ENCODE results near the gene DHDH.
"Not testable (repeated sequence)": the region's sequence is repeated elsewhere in the genome, so short reads cannot be mapped to it uniquely, and the experiment has no call there.

The DHDH gene

DNA sequence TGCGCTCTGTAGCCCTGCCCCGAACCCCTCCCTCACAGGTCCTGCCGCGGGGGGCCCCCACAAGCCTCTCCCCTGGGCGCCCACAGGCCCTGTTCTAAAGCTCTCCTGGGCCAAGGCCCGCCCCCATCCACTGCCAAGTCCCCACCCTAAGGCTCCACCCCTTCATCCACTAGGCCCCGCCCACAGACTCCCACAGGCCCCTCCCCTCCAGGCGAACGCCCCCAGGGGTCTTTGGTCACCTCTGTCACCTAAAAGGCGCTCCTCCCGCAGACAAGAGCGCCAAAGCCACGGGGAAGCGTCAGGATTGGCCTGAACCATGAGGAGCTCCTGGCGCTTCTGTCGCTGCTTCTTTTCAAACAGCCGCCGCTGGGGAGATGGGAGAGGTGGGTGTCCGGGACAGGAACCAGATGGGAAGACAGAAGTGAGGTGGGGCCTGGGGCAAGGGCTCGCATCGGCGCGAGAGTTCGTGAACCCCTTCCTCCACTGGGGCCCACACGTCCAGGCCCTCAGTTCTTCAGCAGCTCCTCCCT lies 37.2 kb upstream of the DHDH start:
- no peaks in the 10 kb centered on the region for H3K36me3 ChIP-seq
- TF ChIP-seq, protein P1, sequence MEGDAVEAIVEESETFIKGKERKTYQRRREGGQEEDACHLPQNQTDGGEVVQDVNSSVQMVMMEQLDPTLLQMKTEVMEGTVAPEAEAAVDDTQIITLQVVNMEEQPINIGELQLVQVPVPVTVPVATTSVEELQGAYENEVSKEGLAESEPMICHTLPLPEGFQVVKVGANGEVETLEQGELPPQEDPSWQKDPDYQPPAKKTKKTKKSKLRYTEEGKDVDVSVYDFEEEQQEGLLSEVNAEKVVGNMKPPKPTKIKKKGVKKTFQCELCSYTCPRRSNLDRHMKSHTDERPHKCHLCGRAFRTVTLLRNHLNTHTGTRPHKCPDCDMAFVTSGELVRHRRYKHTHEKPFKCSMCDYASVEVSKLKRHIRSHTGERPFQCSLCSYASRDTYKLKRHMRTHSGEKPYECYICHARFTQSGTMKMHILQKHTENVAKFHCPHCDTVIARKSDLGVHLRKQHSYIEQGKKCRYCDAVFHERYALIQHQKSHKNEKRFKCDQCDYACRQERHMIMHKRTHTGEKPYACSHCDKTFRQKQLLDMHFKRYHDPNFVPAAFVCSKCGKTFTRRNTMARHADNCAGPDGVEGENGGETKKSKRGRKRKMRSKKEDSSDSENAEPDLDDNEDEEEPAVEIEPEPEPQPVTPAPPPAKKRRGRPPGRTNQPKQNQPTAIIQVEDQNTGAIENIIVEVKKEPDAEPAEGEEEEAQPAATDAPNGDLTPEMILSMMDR (IDR thresholded peaks at IDR 0.05): no peak
- H3K27me3 ChIP-seq: no peaks in the 10 kb centered on the region
- H3K27ac ChIP-seq: peak overlapping the region; percentile 35 to 61
- H3K4me1 ChIP-seq: peaks cover 0 to 26% (median 16%) of the 10 kb centered on the region in 4 donors
- no peaks in the 10 kb centered on the region for H3K9me3 ChIP-seq
- peak; percentile 57 to 76 for DNase-seq
- intact Hi-C loops (cut with DNase I; ENCODE audit: low total_unique reads): no loop called here
- peak overlapping the region; percentile 39 to 52 for H3K4me3 ChIP-seq

DNA sequence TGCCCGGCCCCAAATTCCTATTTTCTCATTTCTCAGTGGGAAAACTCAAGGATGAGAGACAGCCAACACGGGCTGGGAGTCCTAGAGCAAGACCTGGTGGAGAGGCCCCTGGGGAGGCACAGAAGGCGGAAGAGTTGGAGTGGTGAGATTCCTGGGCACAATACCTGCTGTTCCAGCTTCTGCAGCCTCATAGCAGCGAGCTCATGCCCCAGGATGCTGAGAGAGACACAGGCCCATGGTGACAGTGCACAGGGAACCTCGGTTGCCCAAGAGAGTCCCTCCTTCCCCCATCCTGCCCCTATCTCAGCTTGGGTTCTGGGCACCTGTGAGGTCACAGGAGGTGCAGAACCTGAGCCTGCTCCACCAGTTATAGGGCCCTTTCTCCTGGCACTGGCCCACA lies 36.3 kb upstream of the DHDH start:
- intact Hi-C loops (cut with DNase I; ENCODE audit: low total_unique reads): no loop called here
- Histone ChIP-seq H3K4me1 (peaks cover 0 to 35% (median 25%) of the 10 kb centered on the region in 4 donors), H3K4me3 (no peak overlapping the region), H3K36me3 (peaks cover 0 to 4% (median 0%) of the 10 kb centered on the region in 3 donors), H3K27ac (no peak overlapping the region), H3K27me3 (no peaks in the 10 kb centered on the region), H3K9me3 (no peaks in the 10 kb centered on the region)
- no peak for DNase-seq
- TF ChIP-seq, protein P1 (IDR thresholded peaks at IDR 0.05): no peak

DNA sequence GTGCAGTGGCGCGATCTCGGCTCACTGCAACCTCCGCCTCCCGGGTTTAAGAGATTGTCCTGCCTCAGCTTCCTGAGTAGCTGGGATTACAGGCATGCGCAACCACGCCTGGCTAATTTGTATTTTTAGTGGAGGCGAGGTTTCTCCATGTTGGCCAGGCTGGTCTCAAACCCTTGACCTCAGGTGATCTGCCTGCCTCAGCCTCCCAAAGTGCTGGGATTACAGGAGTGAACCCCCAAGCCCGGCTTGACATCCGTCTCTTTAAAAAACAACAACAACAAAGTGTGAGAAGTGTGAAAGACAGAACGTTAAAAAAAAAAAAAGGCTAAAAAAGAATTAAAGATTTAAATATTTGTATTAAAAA lies 34.1 kb upstream of the DHDH start:
- Histone ChIP-seq H3K36me3 (peaks cover 3 to 15% (median 3%) of the 10 kb centered on the region in 3 donors), H3K4me3 (peak overlapping the region; percentile 67 to 81), H3K27ac (peak overlapping the region; percentile 88), H3K4me1 (peaks cover 0 to 46% (median 34%) of the 10 kb centered on the region in 4 donors)
- intact Hi-C loops (cut with DNase I; ENCODE audit: low total_unique reads); DNase-seq; H3K27me3 ChIP-seq; H3K9me3 ChIP-seq: not testable (repeated sequence)

DNA sequence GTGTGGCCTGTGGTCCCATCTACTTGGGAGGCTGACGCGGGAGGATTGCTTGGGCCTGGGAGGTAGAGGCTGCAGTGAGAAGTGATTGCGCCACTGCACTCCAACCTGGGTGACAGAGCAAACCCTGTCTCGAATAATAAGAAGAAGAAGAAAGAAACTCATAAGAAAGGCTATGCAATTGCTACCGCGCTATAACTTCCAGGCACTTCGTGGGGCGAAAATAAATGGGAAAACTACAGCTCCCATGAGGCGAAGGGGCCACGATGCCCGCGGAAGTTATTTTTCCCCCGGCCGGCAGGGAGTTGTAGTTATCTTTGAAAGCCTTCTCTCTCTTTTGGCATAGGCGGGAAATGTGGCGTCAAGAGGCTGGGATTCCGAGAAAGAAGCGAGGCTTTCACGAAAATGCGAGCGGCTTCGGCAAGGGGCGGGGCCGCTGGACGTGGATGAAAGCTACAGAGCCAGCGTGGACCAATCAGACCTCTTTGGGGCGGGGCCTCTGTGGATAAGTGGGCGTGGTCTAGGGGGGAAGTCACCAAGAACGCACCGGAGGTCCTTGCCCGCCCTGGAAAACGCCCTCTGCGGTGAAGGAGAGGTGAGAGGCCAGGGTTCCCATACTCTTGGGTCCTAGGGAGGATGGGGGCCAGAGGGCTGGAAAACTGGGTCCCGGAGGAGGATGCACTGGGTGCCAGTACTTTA lies 33.6 kb upstream of the DHDH start, which contains the start of gene NUCB1:
TSS of gene NUCB1 (plus strand) at position 532 of the 696 bp plus-strand sequence. CDS start 485 bp downstream, outside the sequence.
- H3K4me1 ChIP-seq: peaks cover 0 to 46% (median 34%) of the 10 kb centered on the region in 4 donors
- H3K9me3 ChIP-seq: no peaks in the 10 kb centered on the region
- intact Hi-C loops (cut with DNase I; ENCODE audit: low total_unique reads): no loop called here
- DNase-seq: peak; percentile 100
- peaks cover 8 to 20% (median 9%) of the 10 kb centered on the region in 3 donors for H3K36me3 ChIP-seq
- H3K4me3 ChIP-seq: peak within 1 kb of the TSS; percentile 67 to 81
- H3K27ac ChIP-seq: peak within 1 kb of the TSS; percentile 88
- TF ChIP-seq, protein P1 (IDR thresholded peaks at IDR 0.05): peak in 1 of 2 experiments; percentile 52
- no peaks in the 10 kb centered on the region for H3K27me3 ChIP-seq

DNA sequence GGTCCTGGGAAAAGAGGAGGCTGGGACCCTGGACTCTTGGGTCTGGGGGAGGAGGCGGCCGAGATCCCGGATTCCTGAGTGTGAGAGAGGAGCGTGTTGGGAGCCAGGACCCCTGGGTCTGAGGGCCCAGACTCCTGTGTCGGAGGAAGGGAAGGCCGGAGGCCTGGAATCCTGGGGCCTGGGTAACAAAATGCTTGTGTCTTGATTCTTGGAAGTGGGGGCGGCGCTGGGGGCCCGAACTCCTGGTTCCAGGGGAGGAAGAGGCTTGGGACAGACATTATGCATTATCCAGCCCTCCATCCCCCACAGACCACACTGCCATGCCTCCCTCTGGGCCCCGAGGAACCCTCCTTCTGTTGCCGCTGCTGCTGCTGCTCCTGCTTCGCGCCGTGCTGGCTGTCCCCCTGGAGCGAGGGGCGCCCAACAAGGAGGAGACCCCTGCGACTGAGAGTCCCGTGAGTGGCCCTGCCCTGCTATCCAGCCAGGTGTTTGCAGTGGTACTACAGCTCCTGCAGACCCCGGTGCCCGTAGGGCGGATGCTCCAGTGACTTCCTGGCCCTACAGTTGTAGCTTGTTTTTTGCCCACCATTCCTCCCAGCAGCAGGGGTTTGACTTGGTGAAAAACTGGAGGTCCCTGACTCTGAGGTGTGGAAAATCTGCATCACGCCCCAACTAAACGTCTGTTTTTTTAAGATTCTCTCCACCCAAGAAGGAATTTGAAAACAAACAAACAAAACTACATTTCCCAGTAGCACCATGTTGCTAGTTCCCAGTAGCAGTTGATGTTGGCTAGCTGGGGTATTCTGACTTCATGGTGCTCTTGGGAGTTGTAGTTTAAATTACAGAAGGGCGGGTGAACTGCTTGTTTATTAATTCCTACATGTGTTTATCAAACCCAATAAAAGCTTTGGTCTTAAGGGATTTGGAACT lies 32.8 kb upstream of the DHDH start:
- intact Hi-C loops (cut with DNase I; ENCODE audit: low total_unique reads): no loop called here
- no peaks in the 10 kb centered on the region for H3K27me3 ChIP-seq
- TF ChIP-seq, protein P1 (IDR thresholded peaks at IDR 0.05): no peak
- H3K4me3 ChIP-seq: peak overlapping the region; percentile 67 to 81
- no peak for DNase-seq
- peak overlapping the region; percentile 88 for H3K27ac ChIP-seq
- no peaks in the 10 kb centered on the region for H3K9me3 ChIP-seq
- H3K36me3 ChIP-seq: peaks cover 16 to 29% (median 17%) of the 10 kb centered on the region in 3 donors
- H3K4me1 ChIP-seq: peaks cover 0 to 40% (median 32%) of the 10 kb centered on the region in 4 donors

DNA sequence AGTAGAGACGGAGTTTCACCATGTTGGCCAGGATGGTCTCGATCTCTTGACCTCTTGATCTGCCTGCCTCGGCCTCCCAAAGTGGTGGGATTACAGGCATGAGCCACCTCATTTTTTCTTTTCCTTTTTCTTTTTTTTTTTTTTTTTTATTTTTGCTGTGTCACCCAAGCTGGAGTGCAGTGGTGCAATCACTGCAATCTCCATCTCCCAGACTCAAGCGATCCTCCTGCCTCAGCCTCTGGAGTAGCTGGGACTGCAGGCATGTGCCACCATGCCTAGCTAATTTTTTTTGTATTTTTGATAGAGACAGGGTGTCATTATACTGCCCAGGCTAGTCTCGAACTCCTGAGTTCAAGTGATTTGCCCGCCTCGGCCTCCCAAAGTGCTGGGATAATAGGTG lies 31.2 kb upstream of the DHDH start:
- H3K27me3 ChIP-seq; H3K4me3 ChIP-seq; intact Hi-C loops (cut with DNase I; ENCODE audit: low total_unique reads); H3K9me3 ChIP-seq; DNase-seq; H3K27ac ChIP-seq: not testable (repeated sequence)
- Histone ChIP-seq H3K4me1 (peaks cover 0 to 34% (median 26%) of the 10 kb centered on the region in 4 donors), H3K36me3 (peaks cover 28 to 44% (median 33%) of the 10 kb centered on the region in 3 donors)

DNA sequence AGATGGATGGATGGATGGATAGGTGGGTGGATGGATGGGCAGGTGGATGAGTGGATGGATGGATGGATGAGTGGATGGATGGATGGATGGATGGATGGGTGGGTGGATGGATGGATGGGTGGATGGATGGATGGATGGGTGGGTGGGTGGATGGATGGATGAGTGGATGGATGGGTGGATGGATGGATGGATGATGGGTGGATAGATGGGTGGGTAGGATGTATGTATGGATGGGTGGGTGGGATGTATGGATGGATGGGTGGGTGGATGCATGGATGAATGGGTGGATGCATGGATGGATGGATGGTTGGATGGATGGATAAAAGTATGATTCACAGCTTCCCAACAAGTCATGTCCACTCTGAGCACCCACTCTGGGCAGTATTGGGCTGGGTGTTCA lies 29.7 kb upstream of the DHDH start:
- H3K4me1 ChIP-seq: peaks cover 0 to 34% (median 26%) of the 10 kb centered on the region in 4 donors

More for the DNA sequence above, 29.7 kb upstream of the DHDH start:
- H3K27me3 ChIP-seq; H3K4me3 ChIP-seq; H3K27ac ChIP-seq; intact Hi-C loops (cut with DNase I; ENCODE audit: low total_unique reads); DNase-seq; H3K9me3 ChIP-seq: not testable (repeated sequence)
- H3K36me3 ChIP-seq: peaks cover 36 to 59% (median 48%) of the 10 kb centered on the region in 3 donors
